Keratinocyte (primary cell): ENCODE measurements around the gene TMEM40. TPM values are rescaled to one million over a fixed set of nuclear protein-coding genes. Genes with fewer than 3 reads are reported as not detected.

Source experiments
- DNase-seq: peaks from one replicate; pipeline ENCODE4 v3.0.0-alpha.2; 2011; ENCODE audit warnings: low read depth, missing footprints, low spot score
- FAIRE-seq: peaks from 2 replicates; lab custom pipeline; 2011; peaks lifted over from hg19 to GRCh38; lab: Jason Lieb, UNC
- H2AFZ ChIP-seq: 2 replicates; pipeline ENCODE4 v1.6.0; 2012; ENCODE audit warnings: low read length, control low read depth, inconsistent platforms; ENCODE audit not compliant: control insufficient read depth
- H3K27ac ChIP-seq: 2 replicates; pipeline ENCODE4 v1.5.1; 2011; ENCODE audit warnings: low read length; ENCODE audit not compliant: control insufficient read depth, insufficient read depth
- H3K27me3 ChIP-seq: 3 replicates; pipeline ENCODE4 v1.6.0; 2011; ENCODE audit warnings: low read length; ENCODE audit not compliant: control insufficient read depth, insufficient read depth; ENCODE audit errors: extremely low read depth
- H3K36me3 ChIP-seq, 2 experiments: 2 replicates in 1 of 2; 3 replicates in 1 of 2; pipeline ENCODE4 v1.5.1; 2011; ENCODE audit warnings: low read length in 2 of 2, mild to moderate bottlenecking in 1 of 2; ENCODE audit not compliant: control insufficient read depth in 2 of 2, insufficient read depth in 2 of 2; ENCODE audit errors: extremely low read depth in 1 of 2
- H3K4me1 ChIP-seq: 3 replicates; pipeline ENCODE4 v1.5.1; 2011; ENCODE audit warnings: low read length; ENCODE audit not compliant: control insufficient read depth, insufficient read depth; ENCODE audit errors: extremely low read depth
- H3K4me2 ChIP-seq: 3 replicates; pipeline ENCODE4 v1.6.0; 2011; ENCODE audit warnings: low read depth, low read length; ENCODE audit not compliant: control insufficient read depth, insufficient read depth; ENCODE audit errors: extremely low read depth
- H3K4me3 ChIP-seq, 3 experiments: fragments of 200-600 bp in 1 of 3; sonication (generic) in 1 of 3; 2 replicates in 2 of 3; 3 replicates in 1 of 3; pipeline ENCODE4 v1.5.1; 2011 to 2016; ENCODE audit warnings: low read length in 3 of 3, mild to moderate bottlenecking in 3 of 3, control low read depth in 2 of 3, inconsistent platforms in 1 of 3, low read depth in 1 of 3, mixed read lengths in 1 of 3, mixed run types in 1 of 3, moderate library complexity in 1 of 3; ENCODE audit not compliant: control insufficient read depth in 2 of 3, insufficient read depth in 2 of 3; ENCODE audit errors: extremely low read depth in 1 of 3
- H3K79me2 ChIP-seq: 2 replicates; pipeline ENCODE4 v1.6.0; 2012; ENCODE audit warnings: low read length; ENCODE audit not compliant: control insufficient read depth, insufficient read depth
- H3K9ac ChIP-seq: 3 replicates; pipeline ENCODE4 v1.6.0; 2011; ENCODE audit warnings: low read length; ENCODE audit not compliant: control insufficient read depth, insufficient read depth; ENCODE audit errors: extremely low read depth
- H3K9me1 ChIP-seq: 3 replicates; pipeline ENCODE4 v1.6.0; 2011; ENCODE audit warnings: low read length; ENCODE audit not compliant: control insufficient read depth, insufficient read depth; ENCODE audit errors: extremely low read depth
- H3K9me3 ChIP-seq: 2 replicates; pipeline ENCODE4 v1.5.1; 2012; ENCODE audit warnings: low read depth, low read length; ENCODE audit not compliant: control insufficient read depth
- H4K20me1 ChIP-seq: 3 replicates; pipeline ENCODE4 v1.6.0; 2011; ENCODE audit warnings: low read length; ENCODE audit not compliant: control insufficient read depth, insufficient read depth; ENCODE audit errors: extremely low read depth
- CTCF ChIP-seq, 3 experiments: IDR thresholded peaks in 1 of 3; conservative IDR thresholded peaks in 1 of 3; optimal IDR thresholded peaks in 1 of 3; 2 replicates in 2 of 3; 3 replicates in 1 of 3; pipeline versions ENCODE3 to v1.5.1; 2011; ENCODE audit warnings: low read length in 3 of 3, mild to moderate bottlenecking in 3 of 3, moderate library complexity in 2 of 3, control low read depth in 1 of 3, inconsistent platforms in 1 of 3; ENCODE audit not compliant: insufficient read depth in 2 of 3; ENCODE audit errors: extremely low read depth in 1 of 3
- EZH2 ChIP-seq: IDR thresholded peaks from one replicate; pipeline ENCODE4 v1.6.1; 2012; ENCODE audit warnings: inconsistent platforms, mild to moderate bottlenecking, low read length, moderate library complexity
- dilution Hi-C: fragments of 300-500 bp; cut with MboI; formaldehyde crosslinking; loops from one replicate; pipeline ENCODE4 v1.7.0; 2020; ENCODE audit warnings: low sequenced_read_pairs; ENCODE audit not compliant: extremely low pct_ligation_motif_present
- polyA plus RNA-seq, 5 experiments: library from polyadenylated mRNA; depleted of rRNA in 3 of 5; stranded (reverse) in 3 of 5; stranded (forward) in 1 of 5; unstranded in 1 of 5; fragments of >200 nt; gene quantifications; 1 replicate in 1 of 5; 2 replicates in 3 of 5; 3 replicates in 1 of 5; pipeline versions ENCODE4 v1.2.1 to v1.2.3, GENCODE V29; 2011 to 2012; ENCODE audit warnings: missing spikeins in 2 of 5, low read depth in 1 of 5, low replicate concordance in 1 of 5

Gene TMEM40
- polyA plus RNA-seq, 1 donor (not counting 4 experiments of a cell fraction or from before 2014, with no cell fraction given), result 311 TPM

- DNase-seq (no peak), FAIRE-seq (no peak)
- Histone ChIP-seq H3K9ac (no peak overlapping the region), H2AFZ (no peak overlapping the region), H3K79me2 (no peaks in the 10 kb centered on the region), H3K4me1 (no peaks in the 10 kb centered on the region), H3K9me3 (no peaks in the 10 kb centered on the region), H4K20me1 (no peaks in the 10 kb centered on the region), H3K27ac (no peak overlapping the region), H3K4me2 (no peak overlapping the region), H3K36me3 (no peaks in the 10 kb centered on the region), H3K4me3 (no peak overlapping the region), H3K27me3 (no peaks in the 10 kb centered on the region), H3K9me1 (no peaks in the 10 kb centered on the region)
- dilution Hi-C loops, result no loop called here
- no peak for TF ChIP-seq CTCF (optimal IDR thresholded peaks at IDR 0.05 in 1 of 3, IDR thresholded peaks at IDR 0.05 in 1 of 3, conservative IDR thresholded peaks at IDR 0.05 in 1 of 3; ENCODE audit: extremely low read depth in 1 of 3, insufficient read depth in 2 of 3, low read length in 3 of 3)
- no peak for TF ChIP-seq EZH2
These were observed 44.3 kb upstream of the TMEM40 start for GRCh38 chr3:12803371-12803770.

- TF ChIP-seq EZH2 (no peak), CTCF (optimal IDR thresholded peaks at IDR 0.05 in 1 of 3, IDR thresholded peaks at IDR 0.05 in 1 of 3, conservative IDR thresholded peaks at IDR 0.05 in 1 of 3; ENCODE audit: extremely low read depth in 1 of 3, insufficient read depth in 2 of 3, low read length in 3 of 3) (no peak)
- DNase-seq (no peak), FAIRE-seq (no peak)
- no peaks in the 10 kb centered on the region for H3K9me1 ChIP-seq
- H3K9me3 ChIP-seq, result no peaks in the 10 kb centered on the region
- no peak overlapping the region for H3K9ac ChIP-seq
- no peak overlapping the region for H3K4me3 ChIP-seq
- dilution Hi-C loops, result no loop called here
- no peaks in the 10 kb centered on the region for H3K4me1 ChIP-seq
- H3K27me3 ChIP-seq, result peaks cover 14% of the 10 kb centered on the region
- no peaks in the 10 kb centered on the region for H3K36me3 ChIP-seq
- H3K27ac ChIP-seq, result no peak overlapping the region
- H4K20me1 ChIP-seq, result no peaks in the 10 kb centered on the region
- H3K4me2 ChIP-seq, result no peak overlapping the region
- no peak overlapping the region for H2AFZ ChIP-seq
- no peaks in the 10 kb centered on the region for H3K79me2 ChIP-seq
These were observed 40.7 kb upstream of the TMEM40 start for GRCh38 chr3:12799525-12800440.
